Natural killer cell treated with Interleukin-12 subunit alpha and Interleukin-12 subunit beta and Interleukin-15 and Interleukin-18, amount 100 ng/mL, for 72 hours (primary cell): ENCODE data around the gene NPSR1. TPM values are rescaled to one million over a fixed set of nuclear protein-coding genes. Genes with fewer than 3 reads are reported as not detected.
A peak's percentile ranks its signal among the peaks of the same experiment; 100 is the strongest.
"Not testable (repeated sequence)": the region's sequence is repeated elsewhere in the genome, so short reads cannot be mapped to it uniquely, and the experiment has no call there.

Experiments used
- ATAC-seq, 2 donors: fragments of 150-1000 bp; cut with Tn5 transposase in 1 of 2; sonication (Bioruptor Pico), chemical (Tn5 transposase) in 1 of 2; 2 replicates each; pipeline ENCODE4 v1.10.0; 2021
- DNase-seq: peaks from one replicate; pipeline ENCODE4 v3.0.0; 2022; ENCODE audit warnings: low spot score
- H3K27ac Mint-ChIP-seq, 2 donors: 1 replicate in 1 of 2; 2 replicates in 1 of 2; pipeline ENCODE4 v1.8.0; 2022; ENCODE audit warnings: mixed read lengths in 2 of 2, mild to moderate bottlenecking in 1 of 2, moderate library complexity in 1 of 2
- H3K27me3 Mint-ChIP-seq, 2 donors: 1 replicate in 1 of 2; 2 replicates in 1 of 2; pipeline ENCODE4 v1.8.0; 2022; ENCODE audit warnings: mixed read lengths in 2 of 2
- H3K36me3 Mint-ChIP-seq: one replicate; pipeline ENCODE4 v1.8.0; 2022; ENCODE audit warnings: mixed read lengths
- H3K4me1 Mint-ChIP-seq, 2 donors: 1 replicate in 1 of 2; 2 replicates in 1 of 2; pipeline ENCODE4 v1.8.0; 2022; ENCODE audit warnings: low read depth in 2 of 2, mixed read lengths in 2 of 2, mild to moderate bottlenecking in 1 of 2
- H3K4me3 Mint-ChIP-seq: one replicate; pipeline ENCODE4 v1.8.0; 2022; ENCODE audit warnings: mixed read lengths
- H3K9me3 Mint-ChIP-seq: 2 replicates; pipeline ENCODE4 v1.8.0; 2022; ENCODE audit warnings: mixed read lengths
- total RNA-seq, 2 donors: library from RNA; stranded (reverse); gene quantifications; one replicate each; pipeline ENCODE4 v1.2.3, GENCODE V29; 2022

Gene NPSR1
- total RNA-seq, 2 donors from 2014 or later = not detected

DNA sequence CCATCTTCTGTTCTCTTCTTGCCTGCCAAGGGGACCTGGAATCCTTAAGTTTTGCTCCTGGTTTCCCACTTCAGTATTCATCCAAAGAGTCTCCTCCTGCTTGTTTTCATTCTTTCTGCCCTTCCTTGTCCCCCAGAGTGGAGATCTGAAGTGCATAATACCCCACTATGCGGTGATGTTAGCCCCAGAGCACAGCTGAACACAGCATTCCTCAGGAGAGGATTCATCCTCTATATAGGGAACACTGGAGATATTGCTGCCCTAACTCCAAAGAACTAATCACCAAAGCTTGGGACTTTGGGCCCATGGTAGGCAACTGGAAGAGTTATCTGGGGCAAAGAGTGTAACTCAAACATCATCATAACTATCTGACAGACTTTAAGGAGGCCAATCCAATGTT, 201.3 kb downstream of the NPSR1 start:
- not testable (repeated sequence) for H3K4me1 Mint-ChIP-seq, ATAC-seq, H3K4me3 Mint-ChIP-seq

DNA sequence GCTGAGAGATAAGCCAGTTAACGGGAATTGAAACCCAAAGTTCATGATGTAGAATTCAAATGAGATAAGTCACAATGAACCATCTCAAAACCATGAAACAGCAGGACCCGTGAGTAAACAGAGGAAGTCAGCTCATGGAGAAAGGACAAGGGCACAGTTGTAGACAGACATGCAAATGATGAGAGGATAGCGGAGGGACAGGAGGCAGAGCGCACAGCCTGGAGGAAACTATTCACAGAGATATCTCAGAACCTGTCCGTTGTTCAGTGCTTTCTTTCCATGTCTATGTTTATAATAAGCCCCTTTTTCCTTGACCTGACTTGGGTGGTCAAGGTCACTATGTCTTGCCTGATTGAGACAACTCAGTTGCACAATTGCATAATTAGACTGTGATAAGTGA, 208.2 kb downstream of the NPSR1 start:
- not testable (repeated sequence) for ATAC-seq

More for the DNA sequence above, 201.3 kb downstream of the NPSR1 start:
- H3K9me3 Mint-ChIP-seq, H3K27ac Mint-ChIP-seq, H3K36me3 Mint-ChIP-seq, DNase-seq: not testable (repeated sequence)
- H3K27me3 Mint-ChIP-seq = peaks cover 10 to 37% of the 10 kb centered on the region in 2 donors

DNA sequence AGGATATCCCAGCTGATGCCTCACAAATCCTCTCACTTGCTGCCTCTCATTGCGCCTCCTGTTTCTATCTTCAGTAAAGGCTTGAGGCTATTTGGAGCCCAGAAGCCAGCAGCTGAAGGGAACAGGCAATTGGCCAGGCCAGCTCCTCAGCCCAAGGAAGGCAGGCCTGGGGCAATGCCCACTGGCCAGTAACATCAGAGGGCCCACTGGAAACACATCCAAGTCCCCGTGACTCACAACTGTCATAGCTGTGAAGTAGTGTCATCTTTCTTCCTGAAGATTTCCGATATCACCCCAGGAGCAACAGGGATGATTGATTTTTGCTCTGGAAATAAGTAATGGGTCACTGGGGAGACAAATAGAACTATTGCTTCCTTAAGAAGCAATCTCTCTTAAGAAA, 209.3 kb downstream of the NPSR1 start:
- H3K4me1 Mint-ChIP-seq, ATAC-seq, H3K4me3 Mint-ChIP-seq, DNase-seq, H3K9me3 Mint-ChIP-seq, H3K27me3 Mint-ChIP-seq, H3K36me3 Mint-ChIP-seq, H3K27ac Mint-ChIP-seq: not testable (repeated sequence)

More for the DNA sequence above, 208.2 kb downstream of the NPSR1 start:
- not testable (repeated sequence) for H3K27ac Mint-ChIP-seq, H3K4me1 Mint-ChIP-seq, H3K4me3 Mint-ChIP-seq, DNase-seq, H3K9me3 Mint-ChIP-seq, H3K36me3 Mint-ChIP-seq
- peaks cover 3 to 16% of the 10 kb centered on the region in 2 donors for H3K27me3 Mint-ChIP-seq

DNA sequence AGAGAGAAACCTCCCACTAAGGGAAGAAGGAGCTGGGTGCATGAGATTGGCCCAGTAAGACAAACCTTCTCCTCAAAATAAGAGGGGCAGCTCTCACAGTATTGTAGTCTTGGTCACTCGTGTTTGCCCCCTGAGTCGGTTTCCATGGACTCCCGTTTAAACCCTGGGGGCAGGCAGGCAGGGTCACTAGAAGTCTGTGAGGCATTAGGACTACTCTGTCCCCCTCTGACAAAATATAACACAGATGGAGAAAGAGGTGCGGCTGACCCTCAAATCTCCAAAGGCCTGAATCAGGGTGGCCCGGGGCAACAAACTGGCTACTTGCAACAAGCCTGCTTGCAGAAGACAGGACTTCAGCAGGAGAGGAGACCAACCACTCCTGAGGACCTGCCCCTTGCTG, 210.6 kb downstream of the NPSR1 start:
- not testable (repeated sequence) for H3K27ac Mint-ChIP-seq, H3K4me1 Mint-ChIP-seq, H3K27me3 Mint-ChIP-seq, DNase-seq, H3K4me3 Mint-ChIP-seq, H3K36me3 Mint-ChIP-seq, H3K9me3 Mint-ChIP-seq
- ATAC-seq = peak in 1 of 2 donors; percentile 32

DNA sequence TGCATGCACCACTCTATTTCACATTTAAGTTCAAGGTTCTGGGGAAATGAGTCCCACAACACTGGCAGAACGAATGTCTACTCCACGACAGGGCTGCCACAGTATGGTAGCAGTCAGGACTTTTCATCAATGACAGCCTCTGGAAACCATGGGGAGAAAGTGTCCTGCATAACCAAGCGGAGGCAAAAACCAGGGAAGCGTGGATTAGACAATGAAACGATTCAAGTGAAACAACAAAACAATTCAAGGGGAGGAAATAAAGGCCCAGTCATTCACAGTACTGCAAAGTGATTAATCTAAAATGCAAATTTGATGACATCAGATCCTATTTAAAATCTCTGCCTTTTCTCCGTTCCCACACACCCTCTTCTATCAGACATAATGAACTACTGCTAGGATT, 211.0 kb downstream of the NPSR1 start:
- Mint-ChIP-seq H3K36me3 (no peaks in the 10 kb centered on the region), H3K9me3 (peaks cover 4% of the 10 kb centered on the region), H3K4me3 (no peak overlapping the region), H3K27ac (no peak overlapping the region), H3K4me1 (no peaks in the 10 kb centered on the region), H3K27me3 (no peaks in the 10 kb centered on the region)
- ATAC-seq (no peak), DNase-seq (no peak)

DNA sequence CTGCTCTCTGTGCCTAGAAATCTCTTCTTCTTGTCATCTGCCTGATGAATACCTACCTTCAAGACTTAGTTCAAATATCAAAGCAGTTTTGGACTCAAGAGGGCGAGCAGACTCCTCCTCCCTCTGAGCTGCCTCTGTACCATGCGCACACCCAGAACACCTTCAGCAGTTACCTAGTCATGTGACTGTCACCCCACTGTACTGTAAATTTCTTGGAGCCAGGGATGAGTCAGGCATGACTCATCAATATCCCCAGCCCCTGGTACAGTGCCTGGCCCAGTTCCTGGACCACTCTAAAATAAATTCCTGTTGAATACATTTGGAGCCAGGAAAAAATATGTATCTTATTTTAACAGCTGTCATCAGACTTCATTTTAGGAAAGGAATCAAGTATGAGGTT, 212.0 kb downstream of the NPSR1 start:
- not testable (repeated sequence) for H3K9me3 Mint-ChIP-seq, H3K27me3 Mint-ChIP-seq, DNase-seq, H3K36me3 Mint-ChIP-seq, H3K4me1 Mint-ChIP-seq, H3K27ac Mint-ChIP-seq, ATAC-seq, H3K4me3 Mint-ChIP-seq

DNA sequence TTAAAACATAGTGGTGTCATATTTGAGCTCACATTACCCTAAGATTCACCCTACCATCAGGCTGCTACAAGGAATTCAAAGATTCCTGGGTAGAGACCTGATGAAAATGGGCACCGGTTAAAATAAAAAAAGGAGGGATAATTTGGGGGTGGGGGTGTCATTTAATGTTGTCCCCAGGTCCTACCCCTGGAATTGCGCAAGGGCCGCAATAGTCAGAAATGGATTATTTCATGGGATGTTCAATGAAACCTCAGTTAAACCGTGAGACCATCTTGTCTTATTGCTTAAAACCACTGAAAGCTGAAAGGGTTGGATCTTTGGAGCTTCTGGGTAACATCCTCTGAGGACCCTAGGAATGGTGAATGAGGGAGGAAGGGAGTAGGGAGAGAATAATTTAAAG, 216.3 kb downstream of the NPSR1 start:
- H3K4me3 Mint-ChIP-seq, H3K27ac Mint-ChIP-seq, H3K4me1 Mint-ChIP-seq, H3K27me3 Mint-ChIP-seq, H3K9me3 Mint-ChIP-seq, H3K36me3 Mint-ChIP-seq, ATAC-seq, DNase-seq: not testable (repeated sequence)

DNA sequence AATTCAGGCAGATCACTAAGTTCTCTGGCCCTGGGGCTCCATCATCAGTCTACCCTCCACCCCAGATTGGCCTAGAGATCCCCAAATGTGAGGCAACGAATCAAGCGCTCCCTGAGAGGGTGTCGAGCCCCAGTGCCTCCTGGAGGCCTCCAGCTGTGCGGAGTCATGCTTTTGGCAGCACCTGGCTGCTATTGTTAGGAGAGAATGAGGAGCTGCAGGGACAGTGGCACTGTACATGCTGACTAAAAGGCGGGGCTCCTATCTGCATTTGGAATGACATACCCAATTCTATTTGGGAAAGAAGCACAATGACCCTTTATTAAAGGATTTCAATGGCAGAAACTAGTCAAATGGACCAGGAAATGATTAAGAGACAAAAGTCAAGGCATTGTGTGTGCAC, 217.5 kb downstream of the NPSR1 start:
- no peaks in the 10 kb centered on the region for H3K36me3 Mint-ChIP-seq
- DNase-seq (no peak), ATAC-seq (no peak)
- no peak overlapping the region for H3K27ac Mint-ChIP-seq
- no peak overlapping the region for H3K4me3 Mint-ChIP-seq
- peaks cover 4 to 6% of the 10 kb centered on the region in 2 donors for H3K27me3 Mint-ChIP-seq
- peaks cover 4% of the 10 kb centered on the region for H3K9me3 Mint-ChIP-seq
- no peaks in the 10 kb centered on the region for H3K4me1 Mint-ChIP-seq

DNA sequence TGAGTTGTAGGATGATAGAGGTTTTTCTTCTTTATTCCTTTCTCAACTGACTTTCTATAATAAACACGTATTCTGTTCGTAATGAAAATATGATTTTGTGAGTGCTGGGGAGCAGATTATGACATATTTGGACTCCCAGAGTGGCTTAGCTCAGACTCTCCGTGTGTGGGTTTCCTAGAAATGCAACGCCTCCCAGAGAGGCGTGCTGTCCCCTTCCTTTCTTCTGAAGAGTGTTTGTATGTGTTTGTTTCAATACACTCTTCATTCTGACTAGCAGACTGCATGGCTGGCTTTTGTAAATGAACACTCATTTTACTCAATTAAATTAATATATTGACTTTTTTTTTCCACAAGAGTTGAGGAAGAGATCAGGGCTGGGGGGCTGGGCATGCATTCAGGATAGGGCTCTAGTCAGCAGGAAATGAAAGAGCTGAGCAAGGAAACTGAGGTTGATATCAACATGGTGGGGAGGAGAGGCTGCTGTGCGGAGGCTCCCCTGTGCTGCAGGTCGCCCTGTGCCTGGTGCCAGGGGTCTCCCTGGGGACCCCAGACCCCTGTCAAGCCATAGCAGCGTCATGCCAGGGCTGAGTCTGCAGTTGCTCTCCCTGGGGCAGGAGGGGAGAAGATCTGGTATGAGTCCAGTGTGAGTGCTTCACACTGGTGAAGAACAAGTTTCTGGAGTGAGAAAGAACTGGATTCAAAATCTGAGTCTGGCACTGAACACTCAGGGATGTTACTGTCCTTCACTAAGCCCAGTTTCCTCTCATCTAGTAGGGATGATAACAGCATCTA, 221.1 kb downstream of the NPSR1 start:
- Mint-ChIP-seq H3K9me3 (peaks cover 11% of the 10 kb centered on the region), H3K27me3 (peaks cover 6 to 16% of the 10 kb centered on the region in 2 donors)
- ATAC-seq, H3K27ac Mint-ChIP-seq, DNase-seq, H3K36me3 Mint-ChIP-seq, H3K4me1 Mint-ChIP-seq, H3K4me3 Mint-ChIP-seq: not testable (repeated sequence)

DNA sequence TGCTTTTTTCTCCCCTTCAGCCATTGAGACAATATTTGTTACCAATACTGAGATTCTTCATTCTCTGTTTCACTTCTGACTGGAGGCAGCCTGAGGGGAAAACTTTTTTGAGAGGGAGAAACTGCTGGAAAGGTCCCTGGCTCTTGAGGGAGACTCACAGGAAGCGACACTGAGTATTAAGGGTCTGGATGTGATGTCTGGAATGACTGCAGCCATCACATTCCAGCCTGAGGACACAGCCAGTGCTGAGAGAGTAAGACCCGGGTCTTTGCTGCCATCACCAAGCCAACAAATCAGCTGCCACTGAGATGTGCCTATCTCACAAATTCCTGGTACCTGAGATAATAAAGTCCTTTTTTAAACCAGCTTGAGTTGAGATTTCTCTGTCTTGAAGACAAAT, 221.9 kb downstream of the NPSR1 start:
- ATAC-seq (no peak), DNase-seq (no peak)
- Mint-ChIP-seq H3K9me3 (peaks cover 11% of the 10 kb centered on the region), H3K27ac (no peak overlapping the region), H3K36me3 (peaks cover 7% of the 10 kb centered on the region), H3K4me3 (no peak overlapping the region), H3K4me1 (no peaks in the 10 kb centered on the region), H3K27me3 (peaks cover 6 to 16% of the 10 kb centered on the region in 2 donors)

DNA sequence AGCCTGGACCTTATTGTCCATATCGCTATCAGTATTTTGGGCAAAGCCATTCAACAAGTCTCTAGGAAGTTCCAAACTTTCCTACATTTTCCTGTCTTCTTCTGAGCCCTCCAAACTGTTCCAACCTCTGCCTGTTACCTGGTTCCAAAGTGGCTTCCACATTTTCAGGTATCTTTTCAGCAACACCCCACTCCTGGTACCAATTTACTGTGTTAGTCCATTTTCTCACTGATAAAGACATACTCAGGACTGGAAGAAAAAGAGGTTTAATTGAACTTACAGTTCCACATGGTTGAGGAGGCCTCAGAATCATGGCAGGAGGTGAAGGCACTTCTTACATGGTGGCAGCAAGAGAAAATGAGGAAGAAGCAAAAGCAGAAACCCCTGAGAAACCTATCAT, 225.8 kb downstream of the NPSR1 start:
- not testable (repeated sequence) for ATAC-seq, H3K4me3 Mint-ChIP-seq, H3K4me1 Mint-ChIP-seq, DNase-seq, H3K27ac Mint-ChIP-seq, H3K36me3 Mint-ChIP-seq
- Mint-ChIP-seq H3K9me3 (peaks cover 11% of the 10 kb centered on the region), H3K27me3 (peaks cover 5 to 33% of the 10 kb centered on the region in 2 donors)

DNA sequence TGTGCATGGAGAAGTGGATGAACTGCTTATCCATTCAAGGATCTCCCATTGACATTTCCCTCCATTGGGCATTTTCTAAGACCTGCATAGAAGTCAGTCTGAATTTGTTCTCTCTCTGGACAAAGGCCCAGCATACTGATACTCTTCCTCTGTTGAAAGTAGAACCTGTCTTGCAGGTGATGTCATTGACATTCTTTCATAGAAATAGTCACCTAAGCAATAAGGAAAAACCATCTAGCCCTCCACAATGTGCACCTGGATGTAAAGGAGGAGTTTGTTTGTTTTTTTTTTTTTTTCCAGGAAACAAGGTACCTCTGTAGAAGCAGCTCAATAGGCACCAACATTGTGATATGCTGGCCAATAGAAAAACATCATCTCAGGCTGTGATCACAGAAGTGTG, 228.8 kb downstream of the NPSR1 start:
- Mint-ChIP-seq H3K9me3 (peaks cover 10% of the 10 kb centered on the region), H3K4me1 (no peaks in the 10 kb centered on the region), H3K27ac (no peak overlapping the region), H3K36me3 (peaks cover 7% of the 10 kb centered on the region), H3K4me3 (no peak overlapping the region), H3K27me3 (peaks cover 11 to 33% of the 10 kb centered on the region in 2 donors)
- ATAC-seq = no peak
- no peak for DNase-seq

DNA sequence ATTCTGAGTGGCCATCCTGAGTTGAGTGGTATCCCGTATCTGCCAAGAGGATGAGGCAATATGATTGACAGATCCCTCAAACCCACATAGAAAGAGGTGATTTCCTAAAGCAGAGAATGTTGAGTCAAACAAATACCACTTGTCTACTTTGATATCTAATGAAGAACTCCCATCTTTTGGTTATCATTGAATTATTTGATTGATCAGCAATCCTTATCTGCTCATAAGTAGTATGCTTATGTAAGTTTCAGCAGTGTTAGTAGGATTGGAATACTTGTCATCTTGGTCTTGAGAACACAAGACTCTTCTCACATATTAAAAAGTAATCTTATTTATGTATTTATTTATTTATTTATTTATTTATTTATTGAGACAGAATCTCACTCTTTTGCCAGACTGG, 231.9 kb downstream of the NPSR1 start:
- Mint-ChIP-seq H3K4me1 (no peaks in the 10 kb centered on the region), H3K27me3 (peaks cover 11 to 43% of the 10 kb centered on the region in 2 donors), H3K9me3 (peaks cover 3% of the 10 kb centered on the region), H3K4me3 (no peak overlapping the region), H3K36me3 (peaks cover 4% of the 10 kb centered on the region), H3K27ac (no peak overlapping the region)
- ATAC-seq (no peak), DNase-seq (no peak)

DNA sequence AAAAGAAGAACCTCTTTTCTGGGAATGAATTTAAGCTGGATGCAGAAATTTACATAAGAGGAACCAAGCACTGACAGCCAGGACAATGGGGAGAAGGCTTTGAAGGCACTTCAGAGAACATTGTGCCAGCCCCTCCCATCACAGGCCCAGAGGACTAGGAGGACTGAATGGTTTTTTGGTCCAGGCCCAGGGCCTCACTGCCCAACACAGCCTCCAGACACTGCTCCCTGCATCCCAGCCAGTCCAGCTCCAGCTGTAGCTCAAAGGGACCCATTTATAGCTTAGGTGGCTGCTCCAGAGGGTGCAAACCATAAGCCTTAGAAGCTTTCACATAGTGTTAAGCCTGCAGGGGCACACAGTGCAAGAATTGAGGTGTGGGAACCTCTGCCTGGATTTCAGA, 237.2 kb downstream of the NPSR1 start:
- Mint-ChIP-seq H3K4me3 (no peak overlapping the region), H3K36me3 (peaks cover 5% of the 10 kb centered on the region), H3K4me1 (no peaks in the 10 kb centered on the region), H3K9me3 (peaks cover 7% of the 10 kb centered on the region), H3K27me3 (peaks cover 16 to 48% of the 10 kb centered on the region in 2 donors), H3K27ac (no peak overlapping the region)
- no peak for DNase-seq
- no peak for ATAC-seq
